HCT116 (cell line): ENCODE data around the gene NUBPL. TPM values are rescaled to one million over a fixed set of nuclear protein-coding genes. Genes with fewer than 3 reads are reported as not detected.

Source experiments
- ATAC-seq: fragments of 200-7000 bp; cut with Tn5 transposase; 2 replicates; pipeline ENCODE4 v1.9.1; 2020; ENCODE audit warnings: mild to moderate bottlenecking, moderate library complexity
- BruUV-seq: library from RNA; stranded (reverse); fragments of 400-500 nt; replicated peaks from 2 replicates; lab custom pipeline; 2021; lab: Mats Ljungman, UMichigan
- CTCF ChIA-PET: fragments of 300-600 bp; sonication (Branson Sonifier 250); formaldehyde crosslinking; loops from one replicate; lab custom pipeline; 2021; ENCODE audit warnings: antibody characterized with exemption; lab: Charles Lee
- POLR2A ChIA-PET: fragments of 300-600, 350-600 bp; sonication (Branson Sonifier 250); formaldehyde crosslinking; loops from one replicate; lab custom pipeline; 2021; ENCODE audit warnings: antibody characterized with exemption; lab: Charles Lee
- RAD21 ChIA-PET, 2 experiments: fragments of 300-600 bp; sonication (Branson Sonifier 250); formaldehyde crosslinking; loops; one replicate each; lab custom pipeline; 2023; ENCODE audit warnings: low total read pairs in 2 of 2; ENCODE audit not compliant: uncharacterized antibody in 2 of 2, unreplicated experiment in 2 of 2, low non-redundant PET in 1 of 2; lab: Charles Lee
- DNase-seq: peaks from one replicate; pipeline ENCODE4 v3.0.0-alpha.2; 2010; ENCODE audit warnings: low read depth, low spot score
- H2AFZ ChIP-seq: fragments of 200-600 bp; shearing (Covaris generic), sonication (generic); 2 replicates; pipeline ENCODE4 v1.6.1; 2017; ENCODE audit warnings: low read depth, mixed run types, mixed read lengths, antibody characterized with exemption, low read length; ENCODE audit not compliant: poor library complexity, severe bottlenecking
- H3K27ac ChIP-seq: 2 replicates; pipeline ENCODE4 v1.5.1; 2012; ENCODE audit warnings: low read depth, low read length
- H3K27me3 ChIP-seq: fragments of 200-600 bp; sonication (generic); 2 replicates; pipeline ENCODE4 v1.6.1; 2016; ENCODE audit warnings: mixed run types, low read length, mixed read lengths; ENCODE audit not compliant: insufficient read depth
- H3K36me3 ChIP-seq, 2 experiments: fragments of 200-500 bp in 1 of 2; fragments of 200-600 bp in 1 of 2; sonication (Bioruptor generic) in 1 of 2; sonication (generic) in 1 of 2; 2 replicates each; pipeline versions ENCODE4 v1.5.1 to v1.6.1; 2014 to 2016; ENCODE audit warnings: low read length in 2 of 2, inconsistent platforms in 1 of 2, mixed read lengths in 1 of 2, mixed run types in 1 of 2; ENCODE audit not compliant: insufficient read depth in 2 of 2, control insufficient read depth in 1 of 2
- H3K4me1 ChIP-seq, 2 experiments: fragments of 200-600 bp in 1 of 2; sonication (generic) in 1 of 2; 2 replicates each; pipeline versions ENCODE4 v1.5.1 to v1.6.1; 2012 to 2017; ENCODE audit warnings: low read length in 2 of 2, inconsistent platforms in 1 of 2, mild to moderate bottlenecking in 1 of 2, mixed read lengths in 1 of 2, mixed run types in 1 of 2, moderate library complexity in 1 of 2; ENCODE audit not compliant: insufficient read depth in 2 of 2, control insufficient read depth in 1 of 2
- H3K4me2 ChIP-seq: fragments of 200-600 bp; sonication (generic); 2 replicates; pipeline ENCODE4 v1.6.1; 2017; ENCODE audit warnings: mixed run types, low read length, mixed read lengths
- H3K4me3 ChIP-seq, 2 experiments: fragments of 200-600 bp in 1 of 2; sonication (generic) in 1 of 2; replicated peaks in 1 of 2; 2 replicates each; pipeline ENCODE4 v1.5.1; 2011 to 2016; ENCODE audit warnings: low read length in 2 of 2, control low read depth in 1 of 2, low read depth in 1 of 2, mild to moderate bottlenecking in 1 of 2, mixed read lengths in 1 of 2, mixed run types in 1 of 2
- H3K79me2 ChIP-seq: fragments of 200-600 bp; sonication (generic); 2 replicates; pipeline ENCODE4 v1.6.1; 2017; ENCODE audit warnings: mild to moderate bottlenecking, mixed run types, low read length, moderate library complexity, mixed read lengths; ENCODE audit not compliant: insufficient read depth
- H3K9ac ChIP-seq: fragments of 200-600 bp; sonication (generic); 2 replicates; pipeline ENCODE4 v1.6.1; 2016; ENCODE audit warnings: low read length, mixed read lengths
- H3K9me2 ChIP-seq: fragments of 200-600 bp; sonication (generic), shearing (Covaris generic); 2 replicates; pipeline ENCODE4 v1.6.1; 2017; ENCODE audit warnings: mixed run types, mild to moderate bottlenecking, moderate library complexity; ENCODE audit not compliant: insufficient read depth
- H3K9me3 ChIP-seq, 2 experiments: fragments of 200-500 bp in 1 of 2; fragments of 200-600 bp in 1 of 2; sonication (Bioruptor generic) in 1 of 2; sonication (generic) in 1 of 2; 2 replicates each; pipeline ENCODE4 v1.6.1; 2014 to 2017; ENCODE audit warnings: low read length in 2 of 2, mixed read lengths in 2 of 2, inconsistent platforms in 1 of 2, low read depth in 1 of 2, mild to moderate bottlenecking in 1 of 2, mixed run types in 1 of 2, moderate library complexity in 1 of 2; ENCODE audit not compliant: control insufficient read depth in 1 of 2, insufficient read depth in 1 of 2
- H4K20me1 ChIP-seq: fragments of 200-600 bp; sonication (generic), shearing (Covaris generic); 2 replicates; pipeline ENCODE4 v1.6.1; 2017; ENCODE audit warnings: mixed run types, mild to moderate bottlenecking, moderate library complexity; ENCODE audit not compliant: insufficient read depth
- CBX3 ChIP-seq: IDR thresholded peaks from 2 replicates; pipeline ENCODE4 v1.6.1; 2012; ENCODE audit warnings: low read depth
- ELF1 ChIP-seq: IDR thresholded peaks from 2 replicates; pipeline ENCODE4 v1.6.1; 2012; ENCODE audit warnings: low read depth, borderline replicate concordance
- FOSL1 ChIP-seq: IDR thresholded peaks from 2 replicates; pipeline ENCODE4 v1.6.1; 2012; ENCODE audit warnings: low read depth
- JUND ChIP-seq: IDR thresholded peaks from 2 replicates; pipeline ENCODE4 v1.6.1; 2012
- RAD21 ChIP-seq: IDR thresholded peaks from 2 replicates; pipeline ENCODE4 v1.6.1; 2012; ENCODE audit warnings: low read depth, mild to moderate bottlenecking
- SIN3A ChIP-seq: IDR thresholded peaks from 2 replicates; pipeline ENCODE4 v1.6.1; 2012; ENCODE audit warnings: low read depth
- SP1 ChIP-seq: IDR thresholded peaks from 2 replicates; pipeline ENCODE4 v1.6.1; 2012; ENCODE audit warnings: low read depth
- intact Hi-C: fragments of 100-400 bp; cut with micrococcal nuclease; formaldehyde crosslinking; loops from 2 replicates; pipeline ENCODE4 v1.10.0; 2022
- total RNA-seq: library from RNA; stranded (reverse); gene quantifications from one replicate; pipeline ENCODE4 v1.2.1, GENCODE V29; 2021; ENCODE audit not compliant: unreplicated experiment
- TF ChIP-seq, protein P1 (sequence below): IDR thresholded peaks from 2 replicates; pipeline ENCODE4 v1.6.1; 2011; ENCODE audit warnings: mild to moderate bottlenecking, low read length, moderate library complexity; ENCODE audit not compliant: insufficient replicate concordance; ENCODE audit errors: extremely low read depth
- TF ChIP-seq, protein P2 (sequence below), 3 experiments: fragments of 200-600 bp in 1 of 3; sonication (generic) in 1 of 3; IDR thresholded peaks in 2 of 3; conservative IDR thresholded peaks in 1 of 3; 2 replicates each; pipeline ENCODE4 v1.5.1; 2012 to 2017; ENCODE audit warnings: low read depth in 2 of 3, low read length in 2 of 3, antibody characterized with exemption in 1 of 3, borderline replicate concordance in 1 of 3, control low read depth in 1 of 3, mild to moderate bottlenecking in 1 of 3, mixed read lengths in 1 of 3, mixed run types in 1 of 3, moderate library complexity in 1 of 3; ENCODE audit not compliant: insufficient read depth in 1 of 3

NUBPL gene
- total RNA-seq, 1 experiment from 2014 or later: 11.3 TPM

DNA sequence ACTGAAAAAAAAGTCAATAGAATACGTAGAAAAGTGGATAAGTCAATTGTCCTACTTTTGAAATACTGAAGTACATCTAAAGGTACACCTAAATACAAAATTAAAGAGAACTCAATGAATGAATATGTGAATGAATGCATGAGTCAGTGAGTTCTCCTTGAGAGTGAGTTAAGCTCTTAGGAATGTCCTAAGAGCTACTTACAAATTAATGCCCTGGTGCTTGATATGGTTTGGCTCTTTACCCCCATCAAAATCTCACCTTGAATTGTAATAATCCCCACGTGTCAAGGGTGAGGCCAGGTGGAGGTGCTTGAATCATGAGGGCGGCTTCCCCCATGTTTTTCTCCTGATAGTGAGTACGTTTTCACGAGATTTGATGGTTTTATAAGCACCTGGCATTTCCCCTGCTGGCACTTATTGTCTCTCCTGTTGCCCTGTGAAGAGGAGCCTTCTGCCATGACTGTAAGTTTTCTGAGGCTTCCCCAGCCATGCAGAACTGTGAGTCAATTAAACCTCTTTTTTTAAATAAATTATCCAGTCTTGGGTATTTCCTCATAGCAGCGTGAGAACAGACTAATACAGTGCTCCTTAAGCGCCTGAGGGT lies 323.7 kb downstream of the NUBPL start:
- H3K4me3 ChIP-seq: no peak overlapping the region
- no peak overlapping the region for H3K27ac ChIP-seq
- TF ChIP-seq ELF1 (no peak), FOSL1 (peak; percentile 38; the same call in 1 of the 2 replicates), SIN3A (no peak), SP1 (no peak), RAD21 (no peak), CBX3 (no peak), JUND (peak; percentile 34; the same call in 1 of the 2 replicates)
- TF ChIP-seq, protein P1, sequence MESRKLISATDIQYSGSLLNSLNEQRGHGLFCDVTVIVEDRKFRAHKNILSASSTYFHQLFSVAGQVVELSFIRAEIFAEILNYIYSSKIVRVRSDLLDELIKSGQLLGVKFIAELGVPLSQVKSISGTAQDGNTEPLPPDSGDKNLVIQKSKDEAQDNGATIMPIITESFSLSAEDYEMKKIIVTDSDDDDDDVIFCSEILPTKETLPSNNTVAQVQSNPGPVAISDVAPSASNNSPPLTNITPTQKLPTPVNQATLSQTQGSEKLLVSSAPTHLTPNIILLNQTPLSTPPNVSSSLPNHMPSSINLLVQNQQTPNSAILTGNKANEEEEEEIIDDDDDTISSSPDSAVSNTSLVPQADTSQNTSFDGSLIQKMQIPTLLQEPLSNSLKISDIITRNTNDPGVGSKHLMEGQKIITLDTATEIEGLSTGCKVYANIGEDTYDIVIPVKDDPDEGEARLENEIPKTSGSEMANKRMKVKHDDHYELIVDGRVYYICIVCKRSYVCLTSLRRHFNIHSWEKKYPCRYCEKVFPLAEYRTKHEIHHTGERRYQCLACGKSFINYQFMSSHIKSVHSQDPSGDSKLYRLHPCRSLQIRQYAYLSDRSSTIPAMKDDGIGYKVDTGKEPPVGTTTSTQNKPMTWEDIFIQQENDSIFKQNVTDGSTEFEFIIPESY: no peak
- TF ChIP-seq, protein P2, sequence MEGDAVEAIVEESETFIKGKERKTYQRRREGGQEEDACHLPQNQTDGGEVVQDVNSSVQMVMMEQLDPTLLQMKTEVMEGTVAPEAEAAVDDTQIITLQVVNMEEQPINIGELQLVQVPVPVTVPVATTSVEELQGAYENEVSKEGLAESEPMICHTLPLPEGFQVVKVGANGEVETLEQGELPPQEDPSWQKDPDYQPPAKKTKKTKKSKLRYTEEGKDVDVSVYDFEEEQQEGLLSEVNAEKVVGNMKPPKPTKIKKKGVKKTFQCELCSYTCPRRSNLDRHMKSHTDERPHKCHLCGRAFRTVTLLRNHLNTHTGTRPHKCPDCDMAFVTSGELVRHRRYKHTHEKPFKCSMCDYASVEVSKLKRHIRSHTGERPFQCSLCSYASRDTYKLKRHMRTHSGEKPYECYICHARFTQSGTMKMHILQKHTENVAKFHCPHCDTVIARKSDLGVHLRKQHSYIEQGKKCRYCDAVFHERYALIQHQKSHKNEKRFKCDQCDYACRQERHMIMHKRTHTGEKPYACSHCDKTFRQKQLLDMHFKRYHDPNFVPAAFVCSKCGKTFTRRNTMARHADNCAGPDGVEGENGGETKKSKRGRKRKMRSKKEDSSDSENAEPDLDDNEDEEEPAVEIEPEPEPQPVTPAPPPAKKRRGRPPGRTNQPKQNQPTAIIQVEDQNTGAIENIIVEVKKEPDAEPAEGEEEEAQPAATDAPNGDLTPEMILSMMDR (IDR thresholded peaks at IDR 0.05 in 2 of 3, conservative IDR thresholded peaks at IDR 0.05 in 1 of 3; ENCODE audit: borderline replicate concordance in 1 of 3, insufficient read depth in 1 of 3, low read depth in 2 of 3, low read length in 2 of 3): no peak
- H3K9me2 ChIP-seq: no peaks in the 10 kb centered on the region
- no peak overlapping the region for H2AFZ ChIP-seq
- no peaks in the 10 kb centered on the region for H4K20me1 ChIP-seq
- H3K4me1 ChIP-seq: peaks cover 0 to 23% of the 10 kb centered on the region in 2 experiments; a peak in 3 of 4 replicates
- ChIA-PET RAD21 (no interaction called here), POLR2A (no interaction called here), CTCF (no interaction called here)
- ATAC-seq: peak; percentile 60; the same call in 1 of the 2 replicates
- H3K27me3 ChIP-seq: no peaks in the 10 kb centered on the region
- H3K4me2 ChIP-seq: peak overlapping the region; percentile 30
- DNase-seq: no peak
- BruUV-seq: no TSS peak
- intact Hi-C loops: loop anchor here (1.0 kb wide), 1 partner anchor 7 kb away; no protein-coding TSS in a partner anchor
- H3K79me2 ChIP-seq: no peaks in the 10 kb centered on the region
- H3K9ac ChIP-seq: no peak overlapping the region
- no peaks in the 10 kb centered on the region for H3K36me3 ChIP-seq
- H3K9me3 ChIP-seq: no peaks in the 10 kb centered on the region
